ENCODE results near the gene GNA12.

GNA12 gene

DNA sequence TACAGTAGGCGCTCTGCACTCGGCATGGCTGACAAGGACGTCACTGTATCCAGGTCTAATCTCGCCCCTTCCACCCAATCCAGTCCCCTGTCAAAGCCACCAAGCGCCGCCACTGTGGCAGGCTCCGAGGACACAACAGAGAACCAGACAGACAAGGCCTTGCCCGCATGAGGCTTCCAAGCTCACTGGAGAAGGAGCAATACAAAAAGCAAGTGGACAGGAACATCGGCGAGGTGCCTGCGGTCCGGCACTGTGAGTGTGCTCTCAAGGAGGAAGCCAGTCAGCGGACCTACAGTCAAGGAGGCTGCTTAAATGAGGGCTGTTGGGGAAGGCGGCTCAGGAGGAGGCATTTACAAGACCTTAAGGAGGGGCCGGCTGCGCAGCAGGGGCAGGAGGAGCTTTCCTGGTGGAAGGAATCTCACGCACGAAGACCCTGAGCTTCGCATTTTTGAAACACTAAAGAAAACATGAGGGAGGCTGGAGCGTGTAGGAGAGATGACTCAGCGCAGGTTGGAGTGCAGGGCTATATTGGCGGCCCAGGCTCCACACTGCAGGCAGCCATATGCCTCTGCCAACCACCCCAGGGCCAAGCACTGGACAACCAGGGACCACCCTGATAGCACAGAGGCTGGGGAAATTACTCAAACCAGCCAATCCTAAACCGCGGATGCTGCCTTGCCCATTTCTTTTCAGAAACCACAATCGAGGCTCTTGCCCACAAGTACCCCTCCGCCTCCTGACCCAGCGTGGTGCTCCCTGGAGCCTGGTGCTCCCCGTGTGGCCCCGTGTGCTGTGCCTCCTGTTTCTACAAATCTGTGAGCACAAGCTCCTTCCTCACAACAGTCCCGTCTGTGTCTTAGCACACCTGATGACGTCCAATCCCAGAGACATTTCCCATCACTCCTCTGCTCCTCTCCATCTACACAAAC is 28.9 kb downstream of the GNA12 start:
- DNase-seq: no peak

DNA sequence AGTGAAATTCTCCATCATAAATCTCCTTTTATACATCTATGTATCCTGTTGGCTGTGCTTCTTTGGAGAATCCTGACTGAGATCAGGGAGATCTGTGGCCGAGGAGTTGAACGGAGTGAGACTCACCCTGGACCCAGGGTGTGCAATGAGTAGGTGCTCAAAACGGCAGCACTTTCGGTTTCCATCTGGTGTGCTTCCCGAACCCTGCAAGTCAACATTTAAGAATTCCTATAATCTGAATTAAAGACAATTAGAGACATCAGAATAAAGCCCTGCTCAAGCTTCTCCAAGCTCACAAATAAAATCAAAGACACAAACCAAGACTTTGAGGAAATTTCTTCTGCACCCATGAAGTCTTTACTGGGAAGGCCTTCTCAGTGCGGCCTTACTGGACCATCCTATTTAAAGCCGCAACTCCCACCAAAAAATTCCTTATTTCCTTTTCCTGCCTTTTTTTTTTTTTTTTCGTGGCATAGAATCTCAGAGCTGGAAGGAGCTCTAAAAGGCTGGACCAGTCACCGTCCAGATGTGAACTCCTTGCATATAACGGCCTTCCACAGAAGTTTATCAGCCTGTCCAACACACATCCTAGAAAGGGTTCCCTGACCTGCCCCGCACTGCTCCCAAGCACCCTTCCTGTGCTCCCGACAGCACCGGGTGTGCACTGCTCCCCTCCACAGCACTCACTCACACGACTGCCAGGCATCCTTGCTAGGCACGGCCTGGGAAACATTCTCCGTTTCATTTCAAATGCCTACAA is 29.7 kb downstream of the GNA12 start:
- DNase-seq: no peak

- DNase-seq: no peak
Observed at GRCh38 chr7:2813350-2814185, 30.5 kb downstream of the GNA12 start.

DNA sequence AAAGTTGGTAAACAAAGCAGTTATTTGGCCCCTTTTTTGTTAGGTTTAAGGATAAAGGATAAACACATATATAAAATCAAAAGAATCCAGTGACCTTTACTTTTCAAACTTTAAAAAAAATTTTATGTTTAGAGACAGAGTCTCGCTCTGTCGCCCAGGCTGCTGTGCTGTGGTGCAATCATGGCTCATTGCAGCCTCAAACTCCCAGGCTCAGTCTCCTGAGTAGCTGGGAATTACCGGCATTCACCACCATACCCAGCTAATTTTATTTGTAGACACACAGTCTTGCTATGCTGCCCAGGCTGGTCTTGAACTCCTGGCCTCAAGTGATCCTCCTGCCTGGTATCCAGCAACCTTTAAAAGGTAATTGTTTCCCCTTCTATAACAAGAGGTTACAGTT is 31.3 kb downstream of the GNA12 start:
- no peak for DNase-seq

- no peak for DNase-seq
Observed at GRCh38 chr7:2812114-2812487, 32.0 kb downstream of the GNA12 start.

DNA sequence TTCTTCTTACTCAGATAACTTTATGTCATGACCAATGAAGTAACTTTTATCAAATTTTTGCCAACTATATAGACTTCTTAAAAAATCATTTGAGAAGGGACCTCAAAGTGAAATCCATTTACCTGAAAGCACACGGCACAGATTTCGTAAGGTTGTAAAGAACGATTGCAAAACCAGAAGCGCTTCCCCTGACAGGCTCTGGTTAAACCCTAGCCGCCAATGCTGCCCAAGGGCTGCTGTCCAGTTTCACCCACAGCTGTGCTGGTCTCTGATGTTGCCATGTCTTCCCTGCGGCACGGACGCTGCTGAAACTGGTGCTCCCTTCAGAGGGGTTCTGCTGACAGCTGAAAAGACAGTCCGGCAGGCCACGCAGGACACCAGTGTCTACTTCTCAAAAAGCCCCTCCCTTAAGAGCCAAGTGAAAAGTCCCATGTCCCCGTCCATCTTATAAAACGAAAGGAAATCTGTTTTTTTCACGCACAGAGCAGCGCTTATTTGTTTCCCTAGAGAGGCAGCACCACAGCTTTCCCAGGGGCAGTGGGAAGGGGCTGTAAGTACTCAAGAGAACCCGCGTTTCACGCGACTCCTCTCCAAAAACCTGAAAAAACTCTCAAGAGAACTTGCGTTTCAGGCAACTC is 32.5 kb downstream of the GNA12 start:
- no peak for DNase-seq

- no peak for DNase-seq
Observed at GRCh38 chr7:2810682-2811415, 33.3 kb downstream of the GNA12 start.

GRCh38 chr7:2809903-2810625 is 34.0 kb downstream of the GNA12 start:
- DNase-seq: no peak

GRCh38 chr7:2808891-2809665 is 35.0 kb downstream of the GNA12 start:
- no peak for DNase-seq

GRCh38 chr7:2807845-2808772 is 36.0 kb downstream of the GNA12 start:
- no peak for DNase-seq

DNA sequence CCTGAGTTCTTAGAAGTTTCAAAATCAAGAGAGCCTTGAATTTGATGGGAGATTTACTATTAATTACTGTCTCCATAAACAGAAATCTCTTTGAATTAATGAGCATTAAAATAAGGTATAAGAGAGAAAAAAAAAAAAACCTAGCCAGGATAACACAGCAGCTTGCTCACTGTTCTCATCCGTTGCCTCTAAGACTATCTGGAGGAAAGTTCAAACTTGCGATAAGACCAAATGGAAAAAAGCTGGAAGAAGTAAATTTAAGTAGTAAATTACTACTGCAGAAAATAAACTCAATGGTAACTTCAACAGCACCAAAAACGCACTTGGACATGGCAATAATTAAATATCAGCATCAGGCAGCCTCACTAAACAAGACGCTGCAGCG is 36.7 kb downstream of the GNA12 start:
- no peak for DNase-seq

DNA sequence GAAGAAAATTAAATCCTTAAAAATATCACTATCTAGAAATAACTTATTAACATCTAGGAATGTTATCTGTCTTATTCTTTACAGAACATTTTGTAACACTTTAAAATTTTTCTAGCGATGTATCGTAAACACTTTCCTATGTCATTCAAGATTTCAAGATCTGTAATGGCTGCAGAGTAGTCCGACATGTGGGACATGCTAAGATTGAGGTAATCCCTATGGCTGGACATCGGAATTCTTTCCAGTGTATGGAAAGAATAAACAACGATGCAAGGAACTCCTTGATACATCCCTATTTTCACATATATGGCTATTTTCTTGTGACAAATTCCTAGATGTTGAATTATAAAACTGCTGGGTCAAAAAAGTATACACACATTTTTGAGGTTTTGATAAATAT is 37.5 kb downstream of the GNA12 start:
- DNase-seq: no peak

DNA sequence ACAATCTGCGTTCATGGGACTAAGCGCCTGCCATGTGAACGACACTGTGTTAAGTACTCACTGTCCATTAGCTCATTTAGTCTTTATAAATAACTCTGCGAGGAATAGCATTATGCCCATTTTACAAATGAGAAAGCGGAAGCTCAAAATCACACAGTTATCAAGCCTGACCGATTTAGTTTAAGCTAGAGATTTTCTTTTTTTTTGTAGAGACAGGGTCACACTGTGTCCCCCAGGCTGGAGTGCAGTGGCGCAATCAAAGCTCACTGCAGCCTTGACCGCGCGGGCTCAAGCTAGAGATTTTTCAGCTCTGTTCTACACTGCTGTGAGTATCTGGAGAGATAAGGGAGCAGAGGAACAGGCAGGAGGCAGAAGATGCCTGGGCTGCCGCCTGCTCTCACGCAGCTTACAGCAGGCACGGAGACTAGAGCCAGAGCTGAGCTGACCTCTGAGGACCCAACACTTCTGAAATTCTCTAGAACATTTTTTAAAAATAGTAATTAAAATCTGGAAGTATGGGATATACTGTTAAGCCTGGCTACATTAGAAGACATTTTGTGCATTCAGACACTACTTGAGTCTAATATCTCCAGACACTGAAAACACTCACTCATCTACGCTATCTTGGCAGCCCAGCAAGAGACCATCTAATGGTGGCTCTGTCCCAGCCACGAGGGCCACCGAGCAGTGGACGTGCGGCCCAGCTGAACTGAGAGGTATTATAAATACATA is 38.7 kb downstream of the GNA12 start:
- no peak for DNase-seq

DNA sequence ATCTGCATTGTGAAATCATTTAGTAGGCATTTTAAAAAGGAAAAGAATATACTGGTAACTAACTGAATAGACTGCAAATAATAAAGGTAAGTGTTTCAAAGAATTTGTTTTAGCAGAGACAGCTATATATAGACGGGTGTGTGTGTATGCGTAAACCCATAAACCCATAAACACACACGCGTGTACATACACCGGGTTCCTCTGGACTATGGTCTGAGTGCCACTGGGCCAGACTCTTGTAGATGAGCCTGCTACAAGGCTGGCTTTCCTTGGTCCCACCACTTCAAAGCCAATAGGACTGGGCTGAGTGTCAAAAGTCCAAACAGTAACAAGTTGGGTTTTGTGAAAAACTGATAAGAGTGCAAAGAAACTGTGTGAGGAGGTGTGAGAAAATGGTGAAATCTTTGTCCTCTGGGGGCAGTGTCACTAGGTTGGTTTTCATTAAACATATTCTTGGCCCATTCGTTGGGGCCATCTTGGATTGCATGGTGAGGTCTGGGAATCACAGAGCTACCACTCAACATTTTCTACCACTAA is 39.8 kb downstream of the GNA12 start:
- no peak for DNase-seq

DNA sequence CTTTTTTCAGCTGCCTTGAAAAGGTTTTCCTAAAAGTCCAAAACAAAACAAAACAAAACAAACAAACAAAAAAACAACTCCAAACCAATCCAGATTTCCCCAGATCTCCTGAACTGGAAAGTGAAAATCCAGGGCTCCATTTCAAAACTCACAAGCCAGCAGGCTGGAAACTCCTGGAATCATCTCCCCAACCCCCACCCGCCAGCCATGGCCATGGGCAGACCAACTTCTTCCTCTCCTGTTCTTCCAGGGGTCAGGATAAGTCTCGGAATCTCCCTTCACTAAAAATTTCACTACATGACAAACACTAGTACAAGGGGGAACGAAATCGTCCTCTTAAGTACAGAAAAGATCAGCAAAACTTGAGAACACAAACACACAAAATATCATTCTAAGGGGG is 40.4 kb downstream of the GNA12 start:
- no peak for DNase-seq

- no peak for DNase-seq
Observed at GRCh38 chr7:2803342-2803692, 40.8 kb downstream of the GNA12 start.

- DNase-seq: no peak
Observed at GRCh38 chr7:2802504-2803341, 41.4 kb downstream of the GNA12 start.

DNA sequence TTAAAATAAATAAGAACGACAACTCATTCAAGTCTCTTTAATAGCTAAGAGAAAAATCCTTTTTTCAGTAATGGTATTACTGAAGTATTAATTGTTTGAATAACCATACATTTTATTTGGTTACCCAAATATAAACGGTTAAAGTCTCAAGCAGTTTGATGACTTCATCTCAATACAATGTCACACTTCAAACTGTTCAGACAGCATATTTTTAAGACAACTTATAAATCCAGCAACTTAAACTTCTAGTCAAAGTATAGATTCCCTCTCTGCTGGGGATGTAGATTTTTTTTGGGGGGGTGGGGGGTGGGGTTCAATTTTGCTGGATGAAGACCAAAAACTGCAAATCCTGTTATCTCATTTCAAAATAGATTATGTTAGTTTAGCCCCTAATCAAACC is 42.0 kb downstream of the GNA12 start:
- no peak for DNase-seq
